ENCODE measurements around the gene USP31.

USP31 gene

GRCh38 chr16:23134274-23134673, 15.0 kb downstream of the USP31 start:
- no peak overlapping the region for H3K27ac ChIP-seq
- no peak for TF ChIP-seq ZFX (IDR thresholded peaks at IDR 0.05; ENCODE audit: borderline replicate concordance)
- TF ChIP-seq, protein P1, sequence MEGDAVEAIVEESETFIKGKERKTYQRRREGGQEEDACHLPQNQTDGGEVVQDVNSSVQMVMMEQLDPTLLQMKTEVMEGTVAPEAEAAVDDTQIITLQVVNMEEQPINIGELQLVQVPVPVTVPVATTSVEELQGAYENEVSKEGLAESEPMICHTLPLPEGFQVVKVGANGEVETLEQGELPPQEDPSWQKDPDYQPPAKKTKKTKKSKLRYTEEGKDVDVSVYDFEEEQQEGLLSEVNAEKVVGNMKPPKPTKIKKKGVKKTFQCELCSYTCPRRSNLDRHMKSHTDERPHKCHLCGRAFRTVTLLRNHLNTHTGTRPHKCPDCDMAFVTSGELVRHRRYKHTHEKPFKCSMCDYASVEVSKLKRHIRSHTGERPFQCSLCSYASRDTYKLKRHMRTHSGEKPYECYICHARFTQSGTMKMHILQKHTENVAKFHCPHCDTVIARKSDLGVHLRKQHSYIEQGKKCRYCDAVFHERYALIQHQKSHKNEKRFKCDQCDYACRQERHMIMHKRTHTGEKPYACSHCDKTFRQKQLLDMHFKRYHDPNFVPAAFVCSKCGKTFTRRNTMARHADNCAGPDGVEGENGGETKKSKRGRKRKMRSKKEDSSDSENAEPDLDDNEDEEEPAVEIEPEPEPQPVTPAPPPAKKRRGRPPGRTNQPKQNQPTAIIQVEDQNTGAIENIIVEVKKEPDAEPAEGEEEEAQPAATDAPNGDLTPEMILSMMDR (IDR thresholded peaks at IDR 0.05) = no peak

- no peak overlapping the region for H3K27ac ChIP-seq
- TF ChIP-seq, protein P1 (IDR thresholded peaks at IDR 0.05) = no peak
- no peak for TF ChIP-seq ZFX (IDR thresholded peaks at IDR 0.05; ENCODE audit: borderline replicate concordance)
Observed at GRCh38 chr16:23132775-23133463, 16.3 kb downstream of the USP31 start.

GRCh38 chr16:23131931-23132621, 17.2 kb downstream of the USP31 start:
- H3K27ac ChIP-seq = no peak overlapping the region
- no peak for TF ChIP-seq ZFX (IDR thresholded peaks at IDR 0.05; ENCODE audit: borderline replicate concordance)
- TF ChIP-seq, protein P1 (IDR thresholded peaks at IDR 0.05) = no peak

DNA sequence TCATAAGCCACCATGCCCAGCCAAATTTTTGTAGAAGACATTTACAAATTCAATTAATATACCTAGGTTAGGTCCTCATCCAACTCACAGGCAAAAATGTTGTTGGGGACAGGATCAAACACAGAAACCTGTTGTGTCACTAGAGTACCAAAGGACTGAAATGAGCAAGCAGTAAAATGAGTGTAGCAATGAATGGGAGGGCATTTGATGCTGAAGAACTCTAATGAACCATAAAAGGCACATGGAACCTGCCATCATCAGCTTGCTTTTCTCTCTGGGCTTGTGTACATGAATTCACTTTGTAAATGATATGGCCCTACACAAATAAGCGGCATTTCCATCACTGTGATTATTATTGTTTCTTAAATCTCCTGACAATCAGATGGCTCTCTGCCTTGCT, 17.8 kb downstream of the USP31 start:
- TF ChIP-seq, protein P1 (IDR thresholded peaks at IDR 0.05) = no peak
- TF ChIP-seq ZFX (IDR thresholded peaks at IDR 0.05; ENCODE audit: borderline replicate concordance) = no peak
- H3K27ac ChIP-seq = no peak overlapping the region

DNA sequence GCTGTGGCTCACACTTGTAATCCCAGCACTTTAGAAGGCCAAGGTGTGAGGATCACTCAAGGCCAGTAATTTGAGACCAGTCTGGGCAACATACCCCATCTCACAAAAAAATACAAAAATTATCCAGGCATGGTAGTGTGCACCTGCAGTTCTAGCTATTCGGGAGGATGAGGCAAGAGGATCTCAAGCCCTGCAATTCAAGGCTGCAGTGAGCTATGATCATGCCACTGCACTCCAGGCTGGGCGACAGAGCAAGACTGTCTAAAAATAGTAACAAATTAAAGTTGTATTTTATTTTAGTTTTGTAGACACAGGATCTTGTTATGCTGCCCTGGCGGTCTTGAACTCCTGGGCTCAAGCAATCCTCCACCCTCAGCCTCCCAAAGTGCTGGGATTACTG, 18.2 kb downstream of the USP31 start:
- H3K27ac ChIP-seq = no peak overlapping the region
- TF ChIP-seq ZFX (IDR thresholded peaks at IDR 0.05; ENCODE audit: borderline replicate concordance) = no peak
- TF ChIP-seq, protein P1 (IDR thresholded peaks at IDR 0.05) = no peak

DNA sequence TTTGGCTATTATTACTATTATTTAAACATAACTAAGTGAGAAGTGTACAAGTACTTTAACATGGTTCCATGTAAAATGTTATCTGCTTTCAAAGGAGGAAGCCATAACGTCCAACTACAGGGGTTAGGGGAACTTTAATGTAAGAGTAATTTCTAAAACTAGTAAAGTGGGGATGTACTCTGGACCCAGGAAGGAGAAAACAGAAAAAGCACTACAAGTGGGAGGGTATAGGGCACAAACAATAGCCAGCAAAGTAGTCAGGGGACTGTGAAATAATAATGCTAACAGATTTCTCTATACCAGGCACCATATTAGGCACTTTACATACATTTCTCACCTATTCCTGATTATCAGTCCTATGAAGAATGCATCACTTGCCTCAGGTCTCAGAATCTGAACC, 19.6 kb downstream of the USP31 start:
- TF ChIP-seq ZFX (IDR thresholded peaks at IDR 0.05; ENCODE audit: borderline replicate concordance) = no peak
- TF ChIP-seq, protein P1 (IDR thresholded peaks at IDR 0.05) = no peak
- H3K27ac ChIP-seq = no peak overlapping the region

GRCh38 chr16:23128056-23128455, 21.2 kb downstream of the USP31 start:
- TF ChIP-seq, protein P1 (IDR thresholded peaks at IDR 0.05) = no peak
- TF ChIP-seq ZFX (IDR thresholded peaks at IDR 0.05; ENCODE audit: borderline replicate concordance) = no peak
- no peak overlapping the region for H3K27ac ChIP-seq
